A549 (cell line): ENCODE measurements around the gene RRP9. TPM values are rescaled to one million over a fixed set of nuclear protein-coding genes. Genes with fewer than 3 reads are reported as not detected.

Experiments used
- ATAC-seq, 2 experiments: fragments of 200-7000 bp in 1 of 2; fragments of >200 bp in 1 of 2; cut with Nextera tagmentation in 1 of 2; cut with Tn5 transposase in 1 of 2; 3 replicates each; pipeline versions ENCODE4 v1.8.0 to v1.9.1; 2018 to 2020; ENCODE audit warnings: mild to moderate bottlenecking in 1 of 2, moderate library complexity in 1 of 2
- CTCF ChIA-PET: fragments of 300-600 bp; sonication (Branson Sonifier 250); formaldehyde crosslinking; extraction: SDS; loops from one replicate; lab custom pipeline; 2021; ENCODE audit warnings: antibody characterized with exemption, inconsistent platforms; lab: Yijun Ruan, JAX
- POLR2A ChIA-PET: fragments of 350-600 bp; formaldehyde crosslinking; extraction: SDS; loops from one replicate; lab custom pipeline; 2021; ENCODE audit warnings: antibody characterized with exemption, inconsistent platforms; lab: Yijun Ruan, JAX
- DNase-seq, 2 experiments: peaks; one replicate each; pipeline versions ENCODE4 v3.0.0 to v3.0.0-alpha.2; 2011 to 2016; ENCODE audit warnings: low read depth in 1 of 2, low spot score in 1 of 2
- FAIRE-seq: peaks from 2 replicates; lab custom pipeline; 2011; peaks lifted over from hg19 to GRCh38; lab: Jason Lieb, UNC
- H3K27ac ChIP-seq, 2 experiments: fragments of >200 bp; sonication (Bioruptor Twin); formaldehyde crosslinking; 3 replicates each; pipeline ENCODE4 v1.5.1; 2016 to 2017
- H3K4me1 ChIP-seq: fragments of >200 bp; sonication (Bioruptor Twin); formaldehyde crosslinking; 3 replicates; pipeline ENCODE4 v1.6.1; 2016
- H3K4me2 ChIP-seq: fragments of >200 bp; sonication (Bioruptor Twin); formaldehyde crosslinking; 3 replicates; pipeline ENCODE4 v1.6.1; 2016
- H3K4me3 ChIP-seq: fragments of >200 bp; sonication (Bioruptor Twin); formaldehyde crosslinking; 3 replicates; pipeline ENCODE4 v1.5.1; 2016
- H3K9me3 ChIP-seq: fragments of >200 bp; sonication (Bioruptor Twin); formaldehyde crosslinking; 3 replicates; pipeline ENCODE4 v1.6.1; 2016
- BHLHE40 ChIP-seq: IDR thresholded peaks from 2 replicates; pipeline ENCODE4 v1.6.1; 2012; ENCODE audit warnings: low read depth, low read length, inconsistent platforms
- CBX8 ChIP-seq: fragments of 200-600 bp; sonication (generic); IDR thresholded peaks from 2 replicates; pipeline ENCODE4 v1.6.1; 2016
- CEBPB ChIP-seq, 2 experiments: fragments of >200 bp in 1 of 2; sonication (Bioruptor Twin) in 1 of 2; formaldehyde crosslinking in 1 of 2; IDR thresholded peaks; 2 replicates each; pipeline ENCODE4 v1.6.1; 2012 to 2016
- CHD2 ChIP-seq: fragments of 150-350 bp; IDR thresholded peaks from 2 replicates; pipeline ENCODE4 v1.6.1; 2014; ENCODE audit warnings: low read length; ENCODE audit not compliant: partially characterized antibody
- HEYL ChIP-seq: fragments of 250-450 bp; sonication (Bioruptor Pico); IDR thresholded peaks from 2 replicates; pipeline ENCODE4 v1.8.0; 2021; ENCODE audit warnings: mild to moderate bottlenecking, moderate library complexity
- HOXB13 ChIP-seq: fragments of 250-450 bp; sonication (Bioruptor Pico); IDR thresholded peaks from 2 replicates; pipeline ENCODE4 v1.5.0; 2020; ENCODE audit warnings: low read depth, mild to moderate bottlenecking, moderate library complexity
- JUN ChIP-seq, 2 experiments: fragments of >200 bp; sonication (Bioruptor Twin); formaldehyde crosslinking; IDR thresholded peaks; 2 replicates in 1 of 2; 3 replicates in 1 of 2; pipeline ENCODE4 v1.6.1; 2016 to 2017
- MAZ ChIP-seq: fragments of 150-350 bp; IDR thresholded peaks from 2 replicates; pipeline ENCODE4 v1.6.1; 2014; ENCODE audit warnings: antibody characterized with exemption, low read depth, low read length, borderline replicate concordance
- MYC ChIP-seq: IDR thresholded peaks from 2 replicates; pipeline ENCODE4 v1.6.1; 2012; ENCODE audit warnings: mild to moderate bottlenecking, inconsistent platforms, low read length, improper control_type of control experiment, borderline replicate concordance
- PHF8 ChIP-seq: fragments of 200-600 bp; sonication (generic); IDR thresholded peaks from 2 replicates; pipeline ENCODE4 v1.6.1; 2016; ENCODE audit warnings: low read depth, mild to moderate bottlenecking, antibody characterized with exemption, moderate library complexity, borderline replicate concordance
- POLR2A ChIP-seq: IDR thresholded peaks from 2 replicates; pipeline ENCODE4 v1.6.1; 2012; ENCODE audit warnings: mild to moderate bottlenecking, low read length
- USF2 ChIP-seq: fragments of 450-650 bp; IDR thresholded peaks from 2 replicates; pipeline ENCODE4 v1.6.1; 2014; ENCODE audit warnings: antibody characterized with exemption
- WGBS: methylation state at CpG from one replicate; pipeline ENCODE4 v1.1.6; 2017; ENCODE audit errors: missing lambda C conversion rate; 5-methylcytosine and 5-hydroxymethylcytosine counted together
- polyA plus RNA-seq, 4 experiments: library from polyadenylated mRNA; depleted of rRNA in 3 of 4; stranded (reverse); fragments of >200 nt; fragmentation: RNase III in 1 of 4; extraction: RNeasy Plus Mini Kit Qiagen cat#74134 plus additional on column Dnase treatment in 1 of 4; gene quantifications; 2 replicates in 3 of 4; 3 replicates in 1 of 4; pipeline ENCODE4 v1.2.3, GENCODE V29; 2011 to 2017
- TF ChIP-seq, protein P1 (sequence below): fragments of >200 bp; sonication (Bioruptor Twin); formaldehyde crosslinking; IDR thresholded peaks from 3 replicates; pipeline ENCODE4 v1.6.1; 2016

The RRP9 gene
- polyA plus RNA-seq, 2 of the 4 experiments (the other 2 are of a cell fraction): 17.0 to 34.3 TPM

GRCh38 chr3:51977446-51978142, 35.9 kb upstream of the RRP9 start:
- CTCF ChIA-PET: interaction anchor here (0.8 to 1.6 kb wide), 3 partner anchors 11 to 255 kb away, joined by 3 to 4 read pairs (median 4); partner anchors contain the start of genes PCBP4 and RRP9
- no peak for DNase-seq
- Histone ChIP-seq H3K4me3 (no peak overlapping the region), H3K27ac (no peak overlapping the region), H3K4me1 (peaks cover 25% of the 10 kb centered on the region), H3K4me2 (no peak overlapping the region), H3K9me3 (no peaks in the 10 kb centered on the region)
- POLR2A ChIA-PET: no interaction called here
- ATAC-seq: no peak
- no peak for FAIRE-seq
- TF ChIP-seq CHD2: no peak
- no peak for TF ChIP-seq BHLHE40
- no peak for TF ChIP-seq PHF8
- TF ChIP-seq CBX8: no peak
- TF ChIP-seq HOXB13 (CRISPR knock-in tag): no peak
- no peak for TF ChIP-seq JUN (IDR thresholded peaks at IDR 0.05)
- TF ChIP-seq, all 56 proteins: peak for 0
- WGBS: 97% methylated on average over 7 of the region's 9 CpGs

GRCh38 chr3:51975852-51976549, 34.3 kb upstream of the RRP9 start:
- peak overlapping the region; percentile 91 for H3K4me2 ChIP-seq
- no peak for TF ChIP-seq USF2
- no peak for TF ChIP-seq MAZ
- no peak for TF ChIP-seq HEYL (CRISPR knock-in tag)
- TF ChIP-seq CEBPB (IDR thresholded peaks at IDR 0.05): no peak
- ChIA-PET CTCF (interaction anchor here (3.3 to 4.0 kb wide), 2 partner anchors 12 to 32 kb away, joined by 19 to 59 read pairs; partner anchors contain the start of genes PARP3 and RRP9), POLR2A (no interaction called here)
- H3K27ac ChIP-seq: peak overlapping the region in 1 of 2 experiments; percentile 99; a peak in 2 of 6 replicates
- ATAC-seq (no peak), DNase-seq (no peak), FAIRE-seq (no peak)
- peaks cover 14% of the 10 kb centered on the region for H3K4me1 ChIP-seq
- WGBS: 79% methylated on average over 44 of the region's 46 CpGs
- H3K4me3 ChIP-seq: no peak overlapping the region; the same call in 2 of the 3 replicates
- no peaks in the 10 kb centered on the region for H3K9me3 ChIP-seq

DNA sequence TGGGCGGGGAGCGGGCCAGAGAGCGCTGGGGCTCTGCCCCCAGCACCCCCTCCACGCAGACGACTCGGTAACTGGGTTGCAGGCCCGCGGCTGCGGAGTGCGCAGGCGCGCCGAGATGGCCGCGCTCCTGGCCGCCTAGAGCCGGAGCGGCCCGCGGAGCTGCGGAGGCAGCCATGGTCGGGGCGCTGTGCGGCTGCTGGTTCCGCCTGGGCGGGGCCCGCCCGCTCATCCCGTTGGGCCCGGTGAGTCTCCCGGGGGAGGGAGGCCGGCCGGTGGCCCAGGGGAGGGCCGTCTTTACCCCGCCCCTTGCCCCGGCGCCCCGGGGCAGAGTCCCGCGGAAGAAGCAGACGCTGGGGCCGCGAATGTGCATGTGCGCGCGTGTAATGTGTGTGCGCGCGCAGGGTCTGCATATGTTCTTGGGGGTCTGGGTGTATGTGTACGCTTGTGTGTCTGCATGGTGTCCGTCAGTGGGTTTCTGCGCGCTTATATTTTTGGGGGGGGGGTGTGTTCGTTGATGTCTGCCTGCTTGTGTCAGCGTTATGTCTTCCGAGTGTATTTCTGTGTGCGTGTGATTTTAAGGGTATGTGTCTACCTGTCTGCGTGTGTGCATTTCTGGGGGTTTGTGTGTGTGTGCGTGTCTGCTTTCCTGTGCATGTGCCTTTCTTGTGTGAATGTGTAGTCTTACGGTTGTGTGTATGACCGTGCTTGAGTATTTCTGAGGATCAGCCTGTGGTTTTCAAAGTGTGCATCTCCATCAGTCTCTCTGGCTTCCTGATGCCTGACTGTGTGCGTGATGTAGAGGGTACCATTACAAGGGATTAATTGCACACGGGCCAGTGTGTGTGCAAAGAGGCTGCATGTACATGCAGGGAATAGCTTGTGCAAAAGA, 33.5 kb upstream of the RRP9 start, which contains the start of gene ABHD14A:
Gene ABHD14A (plus strand): TSS at position 102 of the 889 bp plus-strand sequence. CDS start 72 bp downstream, at position 174.
- POLR2A ChIA-PET: interaction anchor here (2.5 kb wide), 1 partner anchor 33 kb away, joined by 28 read pairs; the partner anchor contains the start of genes PARP3 and RRP9

More for the DNA sequence above, 33.5 kb upstream of the RRP9 start, which contains the start of gene ABHD14A:
- DNase-seq (peak; percentile 55 to 68), ATAC-seq (peak; percentile 80 to 88), FAIRE-seq (no peak)
- WGBS: 33% methylated on average over 14 of the region's 63 CpGs
- H3K4me2 ChIP-seq: peak within 1 kb of the TSS; percentile 91
- no peaks in the 10 kb centered on the region for H3K9me3 ChIP-seq
- peaks cover 14% of the 10 kb centered on the region for H3K4me1 ChIP-seq
- TF ChIP-seq MYC (no peak), POLR2A (peak; percentile 86), JUN (IDR thresholded peaks at IDR 0.05) (peak in 1 of 2 experiments; percentile 24; a peak in 1 of 5 replicates), PHF8 (peak; percentile 54; the same call in 1 of the 2 replicates)
- TF ChIP-seq, protein P1, sequence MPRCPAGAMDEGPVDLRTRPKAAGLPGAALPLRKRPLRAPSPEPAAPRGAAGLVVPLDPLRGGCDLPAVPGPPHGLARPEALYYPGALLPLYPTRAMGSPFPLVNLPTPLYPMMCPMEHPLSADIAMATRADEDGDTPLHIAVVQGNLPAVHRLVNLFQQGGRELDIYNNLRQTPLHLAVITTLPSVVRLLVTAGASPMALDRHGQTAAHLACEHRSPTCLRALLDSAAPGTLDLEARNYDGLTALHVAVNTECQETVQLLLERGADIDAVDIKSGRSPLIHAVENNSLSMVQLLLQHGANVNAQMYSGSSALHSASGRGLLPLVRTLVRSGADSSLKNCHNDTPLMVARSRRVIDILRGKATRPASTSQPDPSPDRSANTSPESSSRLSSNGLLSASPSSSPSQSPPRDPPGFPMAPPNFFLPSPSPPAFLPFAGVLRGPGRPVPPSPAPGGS: 0 out of 3 replicates have a peak, but pooled peaks have one; percentile 24
- CTCF ChIA-PET: interaction anchor here (0.8 to 7.1 kb wide), 7 partner anchors 8 to 45 kb away, joined by 4 to 59 read pairs (median 19); partner anchors contain the start of genes ACY1, GPR62, PARP3 and RRP9
- H3K27ac ChIP-seq: peak within 1 kb of the TSS; percentile 99
- H3K4me3 ChIP-seq: peak within 1 kb of the TSS; percentile 87
